DOHH2 (cell line): ENCODE measurements around the gene CCDC34.

Experiments
- H3F3A ChIP-seq: fragments of 200-600 bp; sonication (generic), shearing (Covaris generic); 2 replicates; pipeline ENCODE4 v1.6.0; 2016; ENCODE audit warnings: antibody characterized with exemption, mild to moderate bottlenecking; ENCODE audit not compliant: control insufficient read depth, insufficient read depth
- H3K27ac ChIP-seq: fragments of 200-600 bp; sonication (generic); 2 replicates; pipeline ENCODE4 v1.5.1; 2014; ENCODE audit warnings: low read depth, mild to moderate bottlenecking, low read length, moderate library complexity
- H3K27me3 ChIP-seq: fragments of 200-600 bp; sonication (generic); 2 replicates; pipeline ENCODE4 v1.6.1; 2014; ENCODE audit warnings: mild to moderate bottlenecking, low read length, mixed read lengths; ENCODE audit not compliant: control insufficient read depth
- H3K36me3 ChIP-seq: fragments of 200-600 bp; sonication (generic); 2 replicates; pipeline ENCODE4 v1.6.1; 2014; ENCODE audit warnings: mild to moderate bottlenecking, low read length, moderate library complexity, mixed read lengths; ENCODE audit not compliant: control insufficient read depth
- H3K4me1 ChIP-seq: fragments of 200-600 bp; sonication (generic); 2 replicates; pipeline ENCODE4 v1.6.1; 2014; ENCODE audit warnings: mild to moderate bottlenecking, low read length, mixed read lengths; ENCODE audit not compliant: control insufficient read depth
- H3K4me2 ChIP-seq: fragments of 200-600 bp; sonication (generic); 2 replicates; pipeline ENCODE4 v1.6.0; 2014; ENCODE audit warnings: mild to moderate bottlenecking, low read length, moderate library complexity
- H3K4me3 ChIP-seq: fragments of 200-600 bp; sonication (generic); 2 replicates; pipeline ENCODE4 v1.5.1; 2014; ENCODE audit warnings: mild to moderate bottlenecking, low read length, mixed read lengths
- H3K79me2 ChIP-seq: fragments of 200-600 bp; sonication (generic); 2 replicates; pipeline ENCODE4 v1.6.1; 2014; ENCODE audit warnings: mild to moderate bottlenecking, low read length, mixed read lengths; ENCODE audit not compliant: control insufficient read depth
- H3K9me2 ChIP-seq: fragments of 200-600 bp; sonication (generic); replicated peaks from 2 replicates; pipeline ENCODE4 v1.6.1; 2014; ENCODE audit warnings: mild to moderate bottlenecking, low read length, mixed read lengths; ENCODE audit not compliant: control insufficient read depth
- H3K9me3 ChIP-seq: fragments of 200-600 bp; sonication (generic); 2 replicates; pipeline ENCODE4 v1.6.1; 2014; ENCODE audit warnings: antibody characterized with exemption, low read length, mixed read lengths; ENCODE audit not compliant: control insufficient read depth, insufficient read depth
- H4K20me1 ChIP-seq: fragments of 200-600 bp; sonication (generic); 2 replicates; pipeline ENCODE4 v1.6.0; 2014; ENCODE audit warnings: low read depth, mild to moderate bottlenecking, antibody characterized with exemption, low read length, moderate library complexity; ENCODE audit not compliant: control insufficient read depth, insufficient read depth
- CTCF ChIP-seq: fragments of 200-600 bp; sonication (generic); IDR thresholded peaks from one replicate; pipeline ENCODE4 v1.5.1; 2014; ENCODE audit warnings: antibody characterized with exemption, mild to moderate bottlenecking, low read depth, low read length; ENCODE audit not compliant: poor library complexity, severe bottlenecking
- EZH2phosphoT487 ChIP-seq: fragments of 200-600 bp; sonication (generic); IDR thresholded peaks from 2 replicates; pipeline ENCODE4 v1.6.1; 2017; ENCODE audit warnings: borderline replicate concordance, mild to moderate bottlenecking, antibody characterized with exemption, low read length, moderate library complexity, mixed read lengths

The CCDC34 gene

GRCh38 chr11:27383645-27384044 is 20.6 kb upstream of the CCDC34 start:
- H3K27me3 ChIP-seq = no peaks in the 10 kb centered on the region; the same call in 1 of the 2 replicates
- H3K4me3 ChIP-seq = no peak overlapping the region
- H3K36me3 ChIP-seq = no peaks in the 10 kb centered on the region
- H4K20me1 ChIP-seq = no peaks in the 10 kb centered on the region
- H3K4me1 ChIP-seq = no peaks in the 10 kb centered on the region
- no peaks in the 10 kb centered on the region for H3K9me3 ChIP-seq
- H3K27ac ChIP-seq = no peak overlapping the region
- H3F3A ChIP-seq = no peaks in the 10 kb centered on the region
- no peaks in the 10 kb centered on the region for H3K79me2 ChIP-seq
- TF ChIP-seq EZH2phosphoT487 = no peak
- no peak for TF ChIP-seq CTCF
- no peaks in the 10 kb centered on the region for H3K9me2 ChIP-seq
- no peak overlapping the region for H3K4me2 ChIP-seq

- Histone ChIP-seq H3K9me2 (no peaks in the 10 kb centered on the region), H3F3A (no peaks in the 10 kb centered on the region), H3K36me3 (no peaks in the 10 kb centered on the region), H3K27me3 (no peaks in the 10 kb centered on the region; the same call in 1 of the 2 replicates), H3K27ac (no peak overlapping the region), H4K20me1 (no peaks in the 10 kb centered on the region), H3K4me3 (no peak overlapping the region), H3K9me3 (no peaks in the 10 kb centered on the region), H3K4me1 (no peaks in the 10 kb centered on the region), H3K79me2 (no peaks in the 10 kb centered on the region), H3K4me2 (no peak overlapping the region)
- TF ChIP-seq EZH2phosphoT487 (no peak), CTCF (no peak)
Measured at GRCh38 chr11:27381238-27381666, 18.2 kb upstream of the CCDC34 start.

GRCh38 chr11:27380771-27381170 is 17.8 kb upstream of the CCDC34 start:
- H3K9me2 ChIP-seq = no peaks in the 10 kb centered on the region
- H3K9me3 ChIP-seq = no peaks in the 10 kb centered on the region
- no peak for TF ChIP-seq EZH2phosphoT487
- no peak for TF ChIP-seq CTCF
- no peaks in the 10 kb centered on the region; the same call in 1 of the 2 replicates for H3K27me3 ChIP-seq
- H3K79me2 ChIP-seq = no peaks in the 10 kb centered on the region
- no peak overlapping the region for H3K4me2 ChIP-seq
- no peaks in the 10 kb centered on the region for H3K36me3 ChIP-seq
- H3F3A ChIP-seq = no peaks in the 10 kb centered on the region
- no peak overlapping the region for H3K4me3 ChIP-seq
- H3K27ac ChIP-seq = no peak overlapping the region
- H3K4me1 ChIP-seq = no peaks in the 10 kb centered on the region
- H4K20me1 ChIP-seq = no peaks in the 10 kb centered on the region

GRCh38 chr11:27379449-27379848 is 16.4 kb upstream of the CCDC34 start:
- no peaks in the 10 kb centered on the region for H3K36me3 ChIP-seq
- TF ChIP-seq CTCF (no peak), EZH2phosphoT487 (no peak)

More at GRCh38 chr11:27379449-27379848, 16.4 kb upstream of the CCDC34 start:
- Histone ChIP-seq H3K4me3 (no peak overlapping the region), H3K4me2 (no peak overlapping the region), H3F3A (no peaks in the 10 kb centered on the region), H3K9me2 (no peaks in the 10 kb centered on the region), H3K27me3 (no peaks in the 10 kb centered on the region; the same call in 1 of the 2 replicates), H3K79me2 (no peaks in the 10 kb centered on the region), H3K27ac (no peak overlapping the region), H3K4me1 (no peaks in the 10 kb centered on the region), H3K9me3 (no peaks in the 10 kb centered on the region), H4K20me1 (no peaks in the 10 kb centered on the region)
